ENCODE measurements around the gene RBKS.

Gene RBKS

GRCh38 chr2:27831279-27832050, 58.7 kb downstream of the RBKS start:
- no peak for DNase-seq (ENCODE audit: low read depth)

- no peak for DNase-seq (ENCODE audit: low read depth)
Observed at GRCh38 chr2:27830656-27831055, 59.5 kb downstream of the RBKS start.

- no peak for DNase-seq (ENCODE audit: low read depth)
Observed at GRCh38 chr2:27829791-27830190, 60.4 kb downstream of the RBKS start.

- no peak for DNase-seq (ENCODE audit: low read depth)
Observed at GRCh38 chr2:27828305-27828704, 61.9 kb downstream of the RBKS start.

- DNase-seq (ENCODE audit: low read depth): no peak
Observed at GRCh38 chr2:27824401-27824800, 65.8 kb downstream of the RBKS start.

- no peak for DNase-seq (ENCODE audit: low read depth)
Observed at GRCh38 chr2:27823569-27823968, 66.6 kb downstream of the RBKS start.

- DNase-seq (ENCODE audit: low read depth): no peak
Observed at GRCh38 chr2:27823135-27823534, 67.1 kb downstream of the RBKS start.

GRCh38 chr2:27822049-27822448, 68.1 kb downstream of the RBKS start:
- DNase-seq (ENCODE audit: low read depth): no peak

GRCh38 chr2:27815860-27816438, 74.2 kb downstream of the RBKS start:
- DNase-seq (ENCODE audit: low read depth): no peak

- DNase-seq (ENCODE audit: low read depth): no peak
Observed at GRCh38 chr2:27814758-27815157, 75.4 kb downstream of the RBKS start.

GRCh38 chr2:27811768-27812167, 78.4 kb downstream of the RBKS start:
- DNase-seq (ENCODE audit: low read depth): no peak

GRCh38 chr2:27810455-27810854, 79.7 kb downstream of the RBKS start:
- no peak for DNase-seq (ENCODE audit: low read depth)

- no peak for DNase-seq (ENCODE audit: low read depth)
Observed at GRCh38 chr2:27809761-27810241, 80.4 kb downstream of the RBKS start.

- DNase-seq (ENCODE audit: low read depth): no peak
Observed at GRCh38 chr2:27808984-27809383, 81.2 kb downstream of the RBKS start.

- no peak for DNase-seq (ENCODE audit: low read depth)
Observed at GRCh38 chr2:27808418-27808817, 81.8 kb downstream of the RBKS start.

GRCh38 chr2:27807476-27807875, 82.7 kb downstream of the RBKS start:
- no peak for DNase-seq (ENCODE audit: low read depth)

- DNase-seq (ENCODE audit: low read depth): no peak
Observed at GRCh38 chr2:27806311-27807059, 83.7 kb downstream of the RBKS start.

- DNase-seq (ENCODE audit: low read depth): no peak
Observed at GRCh38 chr2:27805180-27805579, 85.0 kb downstream of the RBKS start.

- DNase-seq (ENCODE audit: low read depth): no peak
Observed at GRCh38 chr2:27804146-27804545, 86.0 kb downstream of the RBKS start.

- DNase-seq (ENCODE audit: low read depth): no peak
Observed at GRCh38 chr2:27803046-27803445, 87.1 kb downstream of the RBKS start.

- DNase-seq (ENCODE audit: low read depth): no peak
Observed at GRCh38 chr2:27802547-27802946, 87.6 kb downstream of the RBKS start.

- no peak for DNase-seq (ENCODE audit: low read depth)
Observed at GRCh38 chr2:27800856-27801255, 89.3 kb downstream of the RBKS start.

- no peak for DNase-seq (ENCODE audit: low read depth)
Observed at GRCh38 chr2:27799646-27800010, 90.6 kb downstream of the RBKS start.

All from activated T-helper 9 cell treated with anti-CD3 and anti-CD28 coated beads, Interleukin-2, amount 50 U/mL, for 16 hours (primary cell).